Bronchial epithelial cell (primary cell): Measurements from ENCODE around the gene ADAMTS17. TPM values are rescaled to one million over a fixed set of nuclear protein-coding genes. Genes with fewer than 3 reads are reported as not detected.

Experiments used
- DNase-seq: peaks from one replicate; pipeline ENCODE4 v3.0.0-alpha.2; 2010; ENCODE audit warnings: low read depth
- FAIRE-seq: peaks from 2 replicates; lab custom pipeline; 2011; peaks lifted over from hg19 to GRCh38; lab: Jason Lieb, UNC
- H3K27me3 ChIP-seq: 2 replicates; pipeline ENCODE4 v1.5.1; 2011; ENCODE audit warnings: low read length; ENCODE audit not compliant: control insufficient read depth, insufficient read depth
- H3K36me3 ChIP-seq: 2 replicates; pipeline ENCODE4 v1.5.1; 2011; ENCODE audit warnings: low read length; ENCODE audit not compliant: control insufficient read depth, insufficient read depth
- H3K4me3 ChIP-seq: 2 replicates; pipeline ENCODE4 v1.5.1; 2011; ENCODE audit warnings: mild to moderate bottlenecking, low read depth, low read length, control low read depth
- total RNA-seq: library from RNA; depleted of rRNA; stranded (reverse); fragments of >200 nt; gene quantifications from 2 replicates; pipeline ENCODE4 v1.2.1, GENCODE V29; 2014
- TF ChIP-seq, protein P1 (sequence below): IDR thresholded peaks from 2 replicates; pipeline ENCODE4 v1.5.1; 2011; ENCODE audit warnings: mild to moderate bottlenecking, moderate library complexity, low read length, control low read depth, inconsistent platforms; ENCODE audit not compliant: insufficient read depth, severe bottlenecking

Gene ADAMTS17
- total RNA-seq, 1 donor from 2014 or later = 1.1 TPM

DNA sequence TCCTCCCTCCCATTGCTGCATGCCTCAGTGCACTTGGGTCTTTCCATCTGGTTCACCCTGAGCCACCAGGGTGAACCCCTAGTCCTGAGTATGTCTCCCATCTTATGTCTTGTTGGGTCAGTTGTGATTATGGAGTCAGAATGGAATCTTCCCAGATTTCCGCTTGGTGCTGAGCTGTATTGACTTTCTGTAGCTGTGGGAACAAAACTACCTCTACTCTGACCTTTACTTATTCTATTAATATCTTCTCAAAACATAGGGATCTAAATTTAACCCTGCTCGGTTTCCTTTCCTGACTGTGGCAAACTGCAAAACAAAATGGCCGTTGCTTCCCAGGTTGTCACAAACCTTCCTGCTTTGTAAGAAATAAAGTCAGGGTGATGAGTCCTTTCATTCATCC lies 312.7 kb downstream of the ADAMTS17 start:
- no peak for FAIRE-seq
- H3K36me3 ChIP-seq = no peaks in the 10 kb centered on the region
- H3K27me3 ChIP-seq = no peaks in the 10 kb centered on the region
- H3K4me3 ChIP-seq = no peak overlapping the region
- DNase-seq = no peak
- TF ChIP-seq, protein P1, sequence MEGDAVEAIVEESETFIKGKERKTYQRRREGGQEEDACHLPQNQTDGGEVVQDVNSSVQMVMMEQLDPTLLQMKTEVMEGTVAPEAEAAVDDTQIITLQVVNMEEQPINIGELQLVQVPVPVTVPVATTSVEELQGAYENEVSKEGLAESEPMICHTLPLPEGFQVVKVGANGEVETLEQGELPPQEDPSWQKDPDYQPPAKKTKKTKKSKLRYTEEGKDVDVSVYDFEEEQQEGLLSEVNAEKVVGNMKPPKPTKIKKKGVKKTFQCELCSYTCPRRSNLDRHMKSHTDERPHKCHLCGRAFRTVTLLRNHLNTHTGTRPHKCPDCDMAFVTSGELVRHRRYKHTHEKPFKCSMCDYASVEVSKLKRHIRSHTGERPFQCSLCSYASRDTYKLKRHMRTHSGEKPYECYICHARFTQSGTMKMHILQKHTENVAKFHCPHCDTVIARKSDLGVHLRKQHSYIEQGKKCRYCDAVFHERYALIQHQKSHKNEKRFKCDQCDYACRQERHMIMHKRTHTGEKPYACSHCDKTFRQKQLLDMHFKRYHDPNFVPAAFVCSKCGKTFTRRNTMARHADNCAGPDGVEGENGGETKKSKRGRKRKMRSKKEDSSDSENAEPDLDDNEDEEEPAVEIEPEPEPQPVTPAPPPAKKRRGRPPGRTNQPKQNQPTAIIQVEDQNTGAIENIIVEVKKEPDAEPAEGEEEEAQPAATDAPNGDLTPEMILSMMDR = no peak

DNA sequence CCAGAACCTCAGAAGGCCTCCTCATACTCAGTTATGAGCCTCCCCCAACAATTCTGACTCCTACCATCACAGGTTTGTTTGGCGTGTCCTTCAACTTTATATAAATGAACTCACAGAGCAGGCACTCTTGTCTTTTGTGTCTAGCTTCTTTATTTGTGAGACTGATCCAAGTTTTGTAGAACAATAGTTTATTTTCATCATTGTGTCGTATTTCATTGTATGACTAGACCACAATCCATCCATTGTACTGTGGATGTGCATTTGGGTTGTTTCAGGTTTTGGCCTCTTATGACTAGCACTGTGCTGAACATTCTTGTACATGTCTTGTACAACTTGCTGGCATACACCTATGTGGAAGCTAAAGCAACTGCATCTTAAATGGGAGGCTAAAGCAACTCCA lies 315.7 kb downstream of the ADAMTS17 start:
- FAIRE-seq = peak; percentile 32
- no peaks in the 10 kb centered on the region for H3K36me3 ChIP-seq
- H3K27me3 ChIP-seq = peaks cover 2% of the 10 kb centered on the region
- no peak for DNase-seq
- no peak overlapping the region for H3K4me3 ChIP-seq
- TF ChIP-seq, protein P1 = no peak

GRCh38 chr15:100022806-100023205 lies 319.0 kb downstream of the ADAMTS17 start:
- TF ChIP-seq, protein P1 = no peak
- Histone ChIP-seq H3K36me3 (no peaks in the 10 kb centered on the region), H3K27me3 (peaks cover 2% of the 10 kb centered on the region), H3K4me3 (no peak overlapping the region)
- DNase-seq (no peak), FAIRE-seq (no peak)

- peaks cover 2% of the 10 kb centered on the region for H3K27me3 ChIP-seq
- H3K4me3 ChIP-seq = no peak overlapping the region
- FAIRE-seq (no peak), DNase-seq (no peak)
- TF ChIP-seq, protein P1 = no peak
- no peaks in the 10 kb centered on the region for H3K36me3 ChIP-seq
Observed at GRCh38 chr15:100022391-100022790, 319.4 kb downstream of the ADAMTS17 start.

GRCh38 chr15:100021653-100022052 lies 320.1 kb downstream of the ADAMTS17 start:
- FAIRE-seq = no peak
- TF ChIP-seq, protein P1 = no peak
- H3K36me3 ChIP-seq = no peaks in the 10 kb centered on the region
- DNase-seq = no peak
- peaks cover 2% of the 10 kb centered on the region for H3K27me3 ChIP-seq
- no peak overlapping the region for H3K4me3 ChIP-seq

- Histone ChIP-seq H3K27me3 (peaks cover 2% of the 10 kb centered on the region), H3K36me3 (no peaks in the 10 kb centered on the region), H3K4me3 (no peak overlapping the region)
- DNase-seq = no peak
- FAIRE-seq = no peak
- TF ChIP-seq, protein P1 = no peak
Observed at GRCh38 chr15:100020614-100021013, 321.2 kb downstream of the ADAMTS17 start.
